Measurements from ENCODE around the gene SLC30A4. TPM values are rescaled to one million over a fixed set of nuclear protein-coding genes. Genes with fewer than 3 reads are reported as not detected.

Gene SLC30A4
- total and polyA plus RNA-seq, 2 of the 8 experiments (the other 6 are each of a cell fraction or from before 2014, with no cell fraction given), result under 0.01 to 0.07 TPM

DNA sequence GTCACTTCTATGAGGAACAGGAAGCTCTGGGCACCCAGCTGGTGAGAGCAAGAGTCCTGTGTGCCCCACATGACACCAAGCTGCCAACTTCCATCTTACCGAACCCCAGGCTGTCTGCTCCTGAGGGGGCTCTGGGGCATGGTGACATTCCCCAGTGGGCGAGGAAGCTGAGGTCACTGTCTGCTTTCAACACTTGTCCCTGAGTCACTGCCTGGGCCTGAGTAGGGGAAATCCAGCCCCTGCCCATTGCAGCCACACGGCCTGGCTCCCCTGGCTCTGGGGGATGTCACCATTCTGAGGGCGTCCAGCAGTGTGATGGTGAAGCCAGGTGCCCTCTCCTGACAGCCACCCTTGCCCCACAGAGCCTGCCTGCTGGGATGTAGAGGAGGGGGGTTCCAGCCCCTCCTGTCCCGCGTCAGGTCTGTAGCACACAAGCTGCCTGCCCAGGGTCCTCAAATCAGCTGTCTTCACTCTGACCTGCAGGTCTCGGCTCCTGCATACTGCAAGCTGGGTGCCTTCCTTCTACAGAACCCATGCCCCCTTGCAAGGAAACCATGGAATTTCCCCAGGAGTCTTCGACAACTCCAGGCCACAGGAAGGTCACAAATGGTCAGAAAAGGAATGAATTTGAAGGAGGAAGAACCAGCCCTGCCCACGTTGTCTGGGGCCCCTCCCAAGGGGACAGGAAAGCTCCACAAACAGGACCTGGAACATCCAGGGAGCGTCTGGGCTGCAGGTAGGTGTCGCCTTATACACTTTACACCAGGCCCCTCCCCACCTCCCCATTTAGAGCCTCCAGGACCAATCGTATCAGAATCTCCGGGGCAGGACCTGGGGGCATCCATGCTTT lies 74.3 kb downstream of the SLC30A4 start (continued):
- no peak for TF ChIP-seq NRF1 (IDR thresholded peaks at IDR 0.05; ENCODE audit: low read depth, low read length)
- TF ChIP-seq CHD1 (IDR thresholded peaks at IDR 0.05; ENCODE audit: low read depth, low read length), result no peak

All from H1 (cell line).